Stimulated activated CD8-positive, alpha-beta memory T cell treated with anti-CD3 and anti-CD28 coated beads, Interleukin-12 subunit alpha, Interleukin-12 subunit beta, amount 100 ng/mL, for 1 hour (primary cell): ENCODE results near the gene GYPC.
"Not testable (repeated sequence)": the region's sequence is repeated elsewhere in the genome, so short reads cannot be mapped to it uniquely, and the experiment has no call there.

Experiments used
- DNase-seq: peaks from one replicate; pipeline ENCODE4 v3.0.0-alpha.2; 2020; ENCODE audit warnings: low read depth

GYPC gene

GRCh38 chr2:126699716-126700581 lies 44.0 kb downstream of the GYPC start:
- DNase-seq = no peak

DNA sequence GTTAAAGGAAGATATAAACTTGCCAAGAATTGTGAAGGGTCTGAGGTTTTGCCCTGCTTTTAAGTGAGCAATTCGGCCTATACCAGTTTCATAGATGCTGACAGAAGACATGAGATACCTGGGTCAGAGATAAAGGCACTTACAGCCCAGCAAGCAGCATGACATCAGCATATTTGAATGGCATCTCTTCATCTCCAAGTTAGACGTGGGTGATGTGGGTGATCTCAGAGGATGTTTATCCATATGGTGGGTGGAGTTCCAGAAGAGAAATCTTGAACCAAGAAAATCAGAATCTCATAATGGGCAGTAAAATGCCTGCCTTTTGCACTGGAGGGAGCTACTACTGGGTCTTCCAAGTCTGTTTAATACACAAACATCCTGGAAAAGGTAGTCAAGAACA lies 44.7 kb downstream of the GYPC start:
- DNase-seq = no peak

GRCh38 chr2:126703311-126703710 lies 47.4 kb downstream of the GYPC start:
- no peak for DNase-seq

- DNase-seq = no peak
These were observed 48.6 kb downstream of the GYPC start for GRCh38 chr2:126704434-126705160.

GRCh38 chr2:126707191-126707590 lies 51.2 kb downstream of the GYPC start:
- DNase-seq = no peak

- no peak for DNase-seq
These were observed 52.0 kb downstream of the GYPC start for GRCh38 chr2:126707941-126708340.

DNA sequence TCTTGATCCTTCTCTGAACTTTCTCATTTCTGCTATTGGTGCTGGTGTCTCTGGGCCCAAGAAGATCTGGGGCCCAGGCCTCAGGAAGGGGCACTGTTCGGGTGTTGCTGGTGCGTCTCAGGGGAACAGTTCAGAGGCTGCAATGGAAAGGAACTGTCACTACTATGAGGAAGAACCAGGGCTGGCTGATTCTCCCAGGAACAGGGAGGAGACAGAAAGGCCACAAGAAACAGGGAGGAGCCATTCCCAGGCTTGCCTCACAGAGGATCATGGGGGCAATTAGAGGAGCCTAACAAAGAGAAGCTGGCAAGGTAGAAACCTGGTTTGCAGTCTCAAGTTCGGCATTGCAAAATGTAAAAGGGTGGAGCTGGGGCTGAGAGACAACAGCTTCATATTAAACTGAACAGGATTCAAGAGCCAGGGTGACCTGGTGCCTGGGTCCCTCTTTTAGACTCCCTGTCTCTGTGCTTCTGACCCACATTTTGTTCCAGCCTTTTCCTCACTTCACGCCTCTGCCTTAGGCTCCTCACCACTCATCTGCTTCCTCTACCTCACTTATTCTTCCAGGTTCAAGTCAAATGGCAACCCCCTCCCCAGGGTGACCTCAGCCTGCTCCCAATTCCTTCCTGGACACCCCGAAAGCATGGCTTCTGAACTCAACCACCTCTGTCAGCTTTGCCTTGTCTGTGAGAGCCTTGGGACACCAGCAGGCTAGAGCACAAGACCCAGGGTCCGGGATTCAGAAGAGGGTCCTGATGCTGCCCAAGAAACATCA lies 58.4 kb downstream of the GYPC start:
- DNase-seq = no peak

DNA sequence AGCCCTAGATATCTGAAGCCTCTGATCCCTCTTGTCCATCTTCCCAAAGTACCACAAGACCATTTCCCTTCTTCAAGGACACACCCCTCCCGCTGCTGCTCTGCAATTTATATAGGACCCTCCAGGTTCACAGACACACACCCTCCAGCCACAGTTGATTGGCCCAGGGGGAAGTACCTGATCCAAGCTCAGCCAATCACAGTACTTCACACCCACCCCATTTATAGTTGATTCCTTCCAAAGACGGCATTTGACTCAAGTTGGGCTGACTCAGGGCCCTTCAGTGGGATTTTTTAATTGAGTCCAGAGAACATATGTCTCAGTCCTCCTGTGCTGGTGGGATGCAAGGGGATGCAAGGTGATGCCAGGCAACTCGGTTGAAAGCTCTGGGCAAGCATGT lies 59.2 kb downstream of the GYPC start:
- no peak for DNase-seq

DNA sequence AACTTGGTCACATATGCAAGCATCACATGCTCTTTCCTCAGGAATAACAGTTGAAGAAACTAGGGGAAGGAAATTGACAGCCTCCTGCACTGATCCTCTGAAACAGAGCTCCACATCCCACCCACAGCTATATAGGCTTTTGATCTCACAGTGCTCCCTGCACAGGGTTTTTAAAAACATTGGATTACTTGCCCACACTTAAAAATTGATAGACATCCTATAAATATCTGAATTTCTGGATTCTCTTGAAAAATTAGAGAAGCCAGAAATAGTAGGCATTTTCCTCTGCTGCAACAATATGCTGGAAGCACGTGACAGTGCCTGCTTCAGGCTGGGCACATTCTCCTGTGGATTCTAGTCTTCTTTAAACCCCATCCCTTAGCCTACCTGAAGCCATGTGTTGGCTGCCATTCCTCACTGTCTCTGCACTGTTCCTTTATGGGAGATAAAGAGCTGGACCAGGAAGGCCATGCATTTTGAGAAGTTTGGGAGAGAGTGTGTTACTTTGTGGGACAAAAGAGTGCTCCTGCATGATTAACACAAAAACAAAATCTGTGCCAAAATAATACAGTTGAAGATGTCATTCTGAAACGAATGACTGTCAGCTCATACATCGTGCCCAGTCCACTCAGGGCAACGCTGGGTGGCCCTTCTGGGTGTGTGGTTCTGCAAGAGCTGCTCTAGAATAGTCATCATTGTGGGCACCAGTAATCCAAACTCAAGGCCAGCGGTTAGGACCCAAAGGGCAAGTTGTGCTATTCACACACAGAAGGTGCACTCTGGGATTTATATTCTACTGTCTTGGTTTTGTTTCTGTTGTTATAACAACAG lies 59.8 kb downstream of the GYPC start:
- DNase-seq = no peak

DNA sequence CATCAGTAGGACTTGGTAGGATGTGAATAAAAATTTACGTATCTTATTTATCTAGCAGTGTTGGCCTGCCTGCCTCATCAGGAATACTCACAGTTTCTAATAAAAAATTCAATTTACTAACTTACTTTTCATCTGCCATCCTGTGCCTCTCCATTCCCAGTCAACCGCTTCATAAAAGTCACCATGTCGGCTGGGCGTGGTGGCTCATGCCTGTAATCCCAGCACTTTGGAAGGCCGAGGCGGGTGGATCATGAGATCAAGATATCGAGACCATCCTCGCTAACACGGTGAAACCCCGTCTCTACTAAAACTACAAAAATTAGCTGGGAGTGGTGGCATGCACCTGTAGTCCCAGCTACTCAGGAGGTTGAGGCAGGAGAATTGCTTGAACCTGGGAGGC lies 61.3 kb downstream of the GYPC start:
- not testable (repeated sequence) for DNase-seq

DNA sequence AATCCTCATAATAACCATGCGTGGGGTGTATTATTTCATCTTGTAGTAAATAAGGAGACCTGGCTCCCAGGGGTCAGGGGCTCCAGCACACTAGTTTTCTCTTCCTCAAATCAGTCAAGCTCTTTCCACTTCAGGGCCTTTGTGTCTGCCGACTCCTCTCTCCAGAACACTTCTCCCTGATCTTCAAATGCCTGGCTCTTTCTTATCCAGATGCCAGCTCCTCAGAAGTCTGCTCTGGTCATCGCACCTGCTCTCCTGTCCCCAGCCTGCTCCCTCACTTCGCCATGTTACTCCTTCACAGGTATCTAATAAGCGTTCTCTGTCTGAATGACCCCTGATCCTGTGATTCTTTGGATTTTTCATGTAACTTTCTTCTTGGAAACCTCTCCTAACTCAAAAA lies 62.0 kb downstream of the GYPC start:
- DNase-seq = no peak

DNA sequence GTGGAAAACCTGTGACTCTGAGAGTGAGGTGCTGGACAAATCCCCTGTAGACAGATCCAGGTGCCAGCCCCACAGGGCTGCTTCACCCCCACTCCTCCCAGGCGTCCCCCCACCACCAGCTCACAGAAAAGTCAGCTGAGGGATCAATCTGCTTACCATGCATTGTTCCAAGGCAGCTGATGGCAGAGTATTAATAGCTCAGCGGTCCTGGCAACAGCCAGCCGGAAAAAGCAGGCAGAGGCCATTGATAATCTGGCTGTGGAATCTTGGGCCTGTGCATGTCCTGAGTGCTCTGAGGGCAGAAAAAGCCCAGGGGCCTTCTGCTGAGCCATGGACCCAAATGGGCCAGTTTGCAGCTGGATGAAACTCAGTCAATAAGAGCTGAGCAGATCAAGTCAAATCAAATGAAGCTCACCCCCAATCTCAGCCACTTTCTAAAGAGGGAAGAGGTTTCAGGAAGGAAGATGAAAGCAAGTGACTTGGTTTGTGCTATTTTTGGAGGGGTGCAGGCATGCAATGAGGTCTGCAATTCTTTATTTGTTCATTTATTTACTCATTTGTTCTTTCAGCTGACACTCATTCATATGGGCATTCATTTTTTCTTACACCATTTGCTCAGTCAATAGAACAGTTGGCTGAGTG lies 63.4 kb downstream of the GYPC start:
- no peak for DNase-seq

DNA sequence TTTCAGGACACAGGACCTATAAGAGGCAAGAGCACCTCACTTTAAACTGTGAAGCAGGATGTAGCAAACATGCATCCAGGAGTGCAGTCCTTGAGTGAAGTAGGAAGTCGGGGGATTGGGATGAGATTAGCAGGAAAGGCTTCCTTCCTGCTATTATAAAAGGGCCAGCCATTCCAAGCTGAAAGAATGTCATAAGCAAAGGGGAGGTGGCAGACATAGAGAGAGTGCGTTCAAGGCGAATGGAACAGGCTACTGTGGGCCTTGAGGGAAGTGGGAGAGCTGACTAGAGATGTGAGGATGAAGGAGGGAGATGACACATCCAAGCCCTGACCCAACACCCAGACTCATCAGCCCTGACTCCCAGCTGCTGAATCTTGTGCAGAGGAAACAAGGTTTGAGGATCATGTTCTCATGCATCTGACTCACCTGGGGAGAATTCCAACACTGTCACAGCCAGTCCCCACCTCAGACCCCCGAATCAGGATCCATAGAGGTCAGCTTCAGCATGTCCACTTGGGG lies 63.9 kb downstream of the GYPC start:
- no peak for DNase-seq

- no peak for DNase-seq
These were observed 64.7 kb downstream of the GYPC start for GRCh38 chr2:126720638-126721037.

DNA sequence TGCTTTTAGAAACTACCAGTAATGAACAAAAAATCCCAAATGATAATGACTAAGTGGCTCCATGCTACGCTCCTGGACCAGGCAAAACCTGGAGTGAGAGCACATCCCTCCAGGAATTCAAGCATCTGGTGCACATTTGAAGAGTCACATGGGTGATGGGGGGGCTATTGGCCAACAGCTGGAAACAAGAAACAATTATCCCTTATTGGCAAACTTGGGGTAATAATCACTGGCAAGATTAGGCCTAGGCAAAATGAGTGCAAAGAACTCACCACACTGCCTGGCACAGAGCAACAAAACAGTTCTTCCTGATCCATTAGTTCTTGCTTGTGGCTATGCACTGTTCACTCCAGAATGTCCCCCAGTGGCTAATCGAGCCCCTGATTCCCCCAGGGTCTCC lies 66.1 kb downstream of the GYPC start:
- no peak for DNase-seq

- DNase-seq = no peak
These were observed 66.6 kb downstream of the GYPC start for GRCh38 chr2:126722546-126722945.

DNA sequence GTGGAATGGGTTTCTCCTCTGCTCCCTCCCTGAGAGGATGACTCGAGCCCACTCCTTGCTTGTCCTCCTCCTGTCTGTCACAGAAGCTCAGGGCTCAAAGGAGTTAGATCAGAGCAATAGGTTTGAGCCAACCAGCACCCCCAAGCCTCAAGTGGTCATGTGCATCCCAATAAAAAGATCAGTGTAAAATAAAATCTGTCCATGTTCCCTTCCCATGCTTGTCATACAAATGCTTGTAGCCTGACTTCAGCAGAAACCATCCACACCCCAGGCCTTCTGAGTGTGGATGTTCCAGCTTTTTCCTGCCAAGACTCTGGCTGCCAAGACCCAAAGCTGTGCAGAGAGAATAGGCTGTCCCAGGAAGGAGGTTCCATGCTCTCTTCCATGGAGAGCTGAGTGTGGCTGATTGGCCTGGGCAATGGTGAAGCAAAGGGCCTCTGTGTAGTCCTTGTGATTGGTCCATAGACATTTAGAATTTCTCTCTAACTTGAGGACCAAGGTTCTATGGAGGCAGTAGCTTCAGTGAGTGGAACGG lies 67.4 kb downstream of the GYPC start:
- no peak for DNase-seq

- DNase-seq = no peak
These were observed 69.6 kb downstream of the GYPC start for GRCh38 chr2:126725580-126725979.

- DNase-seq = no peak
These were observed 73.9 kb downstream of the GYPC start for GRCh38 chr2:126729896-126730295.

- no peak for DNase-seq
These were observed 74.7 kb downstream of the GYPC start for GRCh38 chr2:126730655-126731054.

- no peak for DNase-seq
These were observed 75.4 kb downstream of the GYPC start for GRCh38 chr2:126731353-126731752.
